ENCODE results near the gene PITPNM3.

GRCh38 chr17:6577686-6578263 lies 21.4 kb upstream of the PITPNM3 start:
- TF ChIP-seq CTCF (conservative IDR thresholded peaks at IDR 0.05 in 1 of 2, IDR thresholded peaks at IDR 0.05 in 1 of 2; ENCODE audit: low read depth in 1 of 2, low read length in 2 of 2) (no peak), EZH2 (IDR thresholded peaks at IDR 0.05; ENCODE audit: low read length, missing control alignments) (no peak)

Data from fibroblast of lung (primary cell).